GM19043 (cell line): ENCODE data around the gene OPA3.
A peak's percentile ranks its signal among the peaks of the same experiment; 100 is the strongest.

Source experiments
- ATAC-seq: cut with Tn5 transposase; IDR thresholded peaks from one replicate; pipeline ENCODE4 v1.9.1; 2021; ENCODE audit warnings: low read depth; ENCODE audit not compliant: unreplicated experiment

OPA3 gene

DNA sequence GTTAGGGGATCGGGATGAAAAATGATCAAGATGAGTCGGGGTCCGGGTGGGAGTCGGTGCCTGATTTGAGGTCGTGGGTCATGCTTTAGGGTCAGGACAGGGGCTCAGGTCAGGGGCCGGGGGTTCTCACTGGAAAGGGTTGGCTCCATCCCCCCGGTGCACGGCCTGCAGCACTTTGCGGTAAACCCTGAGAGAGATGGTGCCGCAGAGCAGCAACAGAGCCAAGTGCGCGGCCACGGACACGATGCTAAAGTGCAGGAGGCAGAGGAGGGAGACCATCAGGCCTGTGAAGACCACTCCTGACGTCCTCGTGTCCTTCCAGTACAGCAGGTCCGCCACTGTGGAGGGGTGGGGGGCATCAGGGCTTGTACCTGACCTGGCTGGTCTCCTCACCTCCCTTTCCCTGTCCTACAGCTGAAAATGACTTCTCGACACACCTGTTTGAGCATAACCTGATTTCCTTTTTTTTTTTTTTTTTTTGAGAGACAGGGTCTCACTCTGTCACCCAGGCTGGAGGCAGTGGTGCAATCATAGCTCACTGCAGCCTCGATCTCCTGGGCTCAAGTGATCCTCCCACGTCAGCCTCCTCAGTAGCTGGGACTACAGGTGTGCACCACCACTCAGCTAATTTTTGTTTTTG lies 95.3 kb downstream of the OPA3 start:
- no peak for ATAC-seq

GRCh38 chr19:45488708-45489107 lies 95.9 kb downstream of the OPA3 start:
- ATAC-seq = no peak

- ATAC-seq = peak; percentile 95
Measured at GRCh38 chr19:45485305-45486077, 99.1 kb downstream of the OPA3 start.

GRCh38 chr19:45484273-45484945 lies 100.2 kb downstream of the OPA3 start:
- ATAC-seq = no peak

DNA sequence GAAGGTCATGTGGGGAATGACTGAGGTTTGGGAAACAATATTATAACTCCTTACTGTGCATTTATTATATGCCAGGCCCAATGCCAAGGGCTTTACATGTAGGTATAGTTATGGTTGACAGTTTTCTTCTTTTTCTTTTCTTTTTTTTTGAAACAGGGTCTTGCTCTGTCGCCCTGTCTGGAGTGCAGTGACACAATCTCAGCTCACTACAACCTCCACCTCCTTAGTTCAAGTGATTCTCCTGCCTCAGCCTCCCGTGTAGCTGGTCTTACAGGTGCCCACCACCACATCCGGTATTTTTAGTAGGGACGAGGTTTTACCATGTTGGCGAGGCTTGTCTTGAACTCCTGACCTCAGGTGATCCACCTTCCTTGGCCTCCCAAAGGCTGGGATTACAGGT lies 101.6 kb downstream of the OPA3 start:
- no peak for ATAC-seq

DNA sequence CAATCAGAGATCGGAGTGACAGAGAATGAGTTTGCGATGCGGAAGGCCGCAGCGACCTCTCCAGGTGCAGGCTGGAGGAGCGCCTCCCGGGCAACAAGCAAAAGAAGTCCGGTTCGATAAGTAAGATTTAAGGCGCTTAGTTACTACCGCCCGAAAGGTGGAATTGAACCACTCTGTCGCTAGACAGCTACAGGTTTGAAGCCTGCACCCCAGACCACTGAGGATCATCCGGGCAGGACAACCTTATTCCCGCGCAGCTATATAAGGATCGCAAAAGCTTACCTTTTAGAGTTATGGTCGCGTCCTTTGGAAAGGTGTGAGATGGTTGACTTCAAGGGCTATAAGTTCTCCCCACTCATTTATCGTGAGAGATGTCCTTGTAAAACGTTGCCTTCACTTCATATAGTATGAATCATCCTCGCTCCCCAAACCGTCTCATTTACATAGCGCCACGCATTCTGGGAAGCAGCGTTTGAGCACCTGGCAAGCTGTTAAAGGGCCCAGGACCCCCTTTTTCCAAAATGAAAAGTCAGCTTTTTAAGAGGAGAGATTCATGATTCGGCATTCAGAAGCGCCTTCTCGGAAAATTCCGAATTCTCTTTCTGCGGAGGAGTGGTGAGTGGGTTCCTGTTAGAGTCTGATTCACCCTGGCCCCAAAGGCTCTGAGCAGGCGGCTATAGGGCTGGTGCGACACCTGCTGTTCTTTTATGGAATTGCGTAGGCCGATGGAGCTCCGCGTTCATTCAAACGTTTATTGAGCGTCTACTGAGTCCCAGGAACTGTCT lies 106.0 kb downstream of the OPA3 start:
- peak; percentile 51 for ATAC-seq

- ATAC-seq = no peak
Measured at GRCh38 chr19:45477713-45478453, 106.7 kb downstream of the OPA3 start.
